HAP-1 (cell line): ENCODE data around the gene ROBO2.

ENCODE experiments used
- DNase-seq, 2 experiments: peaks; one replicate each; pipeline ENCODE4 v3.0.0-alpha.2; 2016 to 2020; ENCODE audit warnings: low spot score in 2 of 2
- H3K27me3 ChIP-seq: fragments of 250-450 bp; sonication (Bioruptor Pico); 2 replicates; pipeline ENCODE4 v1.5.1; 2020; ENCODE audit warnings: low read depth, mild to moderate bottlenecking, moderate library complexity
- H3K36me3 ChIP-seq: fragments of 250-450 bp; sonication (Bioruptor Pico); replicated peaks from 2 replicates; pipeline ENCODE4 v1.5.1; 2020; ENCODE audit warnings: mild to moderate bottlenecking
- H3K4me1 ChIP-seq: fragments of 250-450 bp; sonication (Bioruptor Pico); 2 replicates; pipeline ENCODE4 v1.5.1; 2020; ENCODE audit warnings: mild to moderate bottlenecking
- H3K4me3 ChIP-seq: fragments of 250-450 bp; sonication (Bioruptor Pico); 2 replicates; pipeline ENCODE4 v1.5.1; 2020; ENCODE audit warnings: mild to moderate bottlenecking, moderate library complexity
- H3K9me3 ChIP-seq: fragments of 250-450 bp; sonication (Bioruptor Pico); 2 replicates; pipeline ENCODE4 v1.5.1; 2020; ENCODE audit warnings: mild to moderate bottlenecking, moderate library complexity
- in situ Hi-C: fragments of 300-500 bp; cut with MboI; formaldehyde crosslinking; loops from 3 replicates; pipeline ENCODE4 v1.14.3; 2020; ENCODE audit warnings: low sequenced_read_pairs, inconsistent platforms, mixed read lengths

The ROBO2 gene

GRCh38 chr3:77421916-77422315 lies 382.0 kb downstream of the ROBO2 start:
- H3K4me1 ChIP-seq, result peaks cover 3% of the 10 kb centered on the region; the same call in 1 of the 2 replicates
- H3K27me3 ChIP-seq, result no peaks in the 10 kb centered on the region
- H3K36me3 ChIP-seq, result no peaks in the 10 kb centered on the region
- no peaks in the 10 kb centered on the region for H3K9me3 ChIP-seq
- DNase-seq, result no peak
- H3K4me3 ChIP-seq, result no peak overlapping the region
- in situ Hi-C loops, result no loop called here

- no peak for DNase-seq
- in situ Hi-C loops, result no loop called here
- Histone ChIP-seq H3K27me3 (no peaks in the 10 kb centered on the region), H3K4me1 (no peaks in the 10 kb centered on the region), H3K9me3 (no peaks in the 10 kb centered on the region), H3K36me3 (no peaks in the 10 kb centered on the region), H3K4me3 (no peak overlapping the region)
These were observed 386.6 kb downstream of the ROBO2 start for GRCh38 chr3:77426531-77426930.

- no peaks in the 10 kb centered on the region for H3K9me3 ChIP-seq
- in situ Hi-C loops, result no loop called here
- H3K36me3 ChIP-seq, result no peaks in the 10 kb centered on the region
- H3K4me3 ChIP-seq, result no peak overlapping the region
- no peak for DNase-seq
- H3K4me1 ChIP-seq, result no peaks in the 10 kb centered on the region
- no peaks in the 10 kb centered on the region for H3K27me3 ChIP-seq
These were observed 387.6 kb downstream of the ROBO2 start for GRCh38 chr3:77427528-77427927.

- Histone ChIP-seq H3K27me3 (no peaks in the 10 kb centered on the region), H3K36me3 (no peaks in the 10 kb centered on the region), H3K9me3 (no peaks in the 10 kb centered on the region), H3K4me3 (no peak overlapping the region), H3K4me1 (no peaks in the 10 kb centered on the region)
- DNase-seq, result no peak
- in situ Hi-C loops, result no loop called here
These were observed 397.0 kb downstream of the ROBO2 start for GRCh38 chr3:77436908-77437307.

GRCh38 chr3:77446084-77446483 lies 406.2 kb downstream of the ROBO2 start:
- no peak for DNase-seq
- H3K9me3 ChIP-seq, result no peaks in the 10 kb centered on the region
- no peaks in the 10 kb centered on the region; the same call in 1 of the 2 replicates for H3K27me3 ChIP-seq
- no peaks in the 10 kb centered on the region for H3K36me3 ChIP-seq
- no peak overlapping the region for H3K4me3 ChIP-seq
- H3K4me1 ChIP-seq, result no peaks in the 10 kb centered on the region
- in situ Hi-C loops, result no loop called here

GRCh38 chr3:77446761-77447160 lies 406.9 kb downstream of the ROBO2 start:
- Histone ChIP-seq H3K4me3 (no peak overlapping the region), H3K36me3 (no peaks in the 10 kb centered on the region), H3K27me3 (no peaks in the 10 kb centered on the region; the same call in 1 of the 2 replicates), H3K9me3 (no peaks in the 10 kb centered on the region), H3K4me1 (no peaks in the 10 kb centered on the region)
- DNase-seq, result no peak
- in situ Hi-C loops, result no loop called here

- Histone ChIP-seq H3K36me3 (no peaks in the 10 kb centered on the region), H3K4me1 (no peaks in the 10 kb centered on the region), H3K27me3 (no peaks in the 10 kb centered on the region; the same call in 1 of the 2 replicates), H3K9me3 (no peaks in the 10 kb centered on the region), H3K4me3 (no peak overlapping the region)
- no peak for DNase-seq
- in situ Hi-C loops, result no loop called here
These were observed 409.8 kb downstream of the ROBO2 start for GRCh38 chr3:77449459-77450350.

- Histone ChIP-seq H3K4me3 (no peak overlapping the region), H3K9me3 (no peaks in the 10 kb centered on the region), H3K36me3 (no peaks in the 10 kb centered on the region), H3K4me1 (no peaks in the 10 kb centered on the region), H3K27me3 (no peaks in the 10 kb centered on the region; the same call in 1 of the 2 replicates)
- in situ Hi-C loops, result no loop called here
- no peak for DNase-seq
These were observed 416.5 kb downstream of the ROBO2 start for GRCh38 chr3:77456431-77456830.

GRCh38 chr3:77456906-77457305 lies 417.0 kb downstream of the ROBO2 start:
- Histone ChIP-seq H3K4me3 (no peak overlapping the region), H3K9me3 (no peaks in the 10 kb centered on the region), H3K27me3 (no peaks in the 10 kb centered on the region; the same call in 1 of the 2 replicates), H3K4me1 (no peaks in the 10 kb centered on the region), H3K36me3 (no peaks in the 10 kb centered on the region)
- in situ Hi-C loops, result no loop called here
- DNase-seq, result no peak

- Histone ChIP-seq H3K4me3 (no peak overlapping the region), H3K36me3 (no peaks in the 10 kb centered on the region), H3K9me3 (no peaks in the 10 kb centered on the region), H3K27me3 (no peaks in the 10 kb centered on the region; the same call in 1 of the 2 replicates), H3K4me1 (no peaks in the 10 kb centered on the region)
- DNase-seq, result no peak
- in situ Hi-C loops, result no loop called here
These were observed 420.0 kb downstream of the ROBO2 start for GRCh38 chr3:77459926-77460325.

- no peak for DNase-seq
- Histone ChIP-seq H3K4me3 (no peak overlapping the region), H3K27me3 (no peaks in the 10 kb centered on the region; the same call in 1 of the 2 replicates), H3K36me3 (no peaks in the 10 kb centered on the region), H3K4me1 (no peaks in the 10 kb centered on the region), H3K9me3 (no peaks in the 10 kb centered on the region)
- in situ Hi-C loops, result no loop called here
These were observed 420.4 kb downstream of the ROBO2 start for GRCh38 chr3:77460326-77460725.

- H3K9me3 ChIP-seq, result no peaks in the 10 kb centered on the region
- no peaks in the 10 kb centered on the region for H3K36me3 ChIP-seq
- H3K27me3 ChIP-seq, result no peaks in the 10 kb centered on the region
- in situ Hi-C loops, result no loop called here
- DNase-seq, result no peak
- H3K4me3 ChIP-seq, result no peak overlapping the region
- no peaks in the 10 kb centered on the region for H3K4me1 ChIP-seq
These were observed 423.1 kb downstream of the ROBO2 start for GRCh38 chr3:77462951-77463350.

- no peak for DNase-seq
- in situ Hi-C loops, result no loop called here
- H3K4me3 ChIP-seq, result no peak overlapping the region
- H3K4me1 ChIP-seq, result no peaks in the 10 kb centered on the region
- no peaks in the 10 kb centered on the region for H3K27me3 ChIP-seq
- no peaks in the 10 kb centered on the region for H3K36me3 ChIP-seq
- no peaks in the 10 kb centered on the region for H3K9me3 ChIP-seq
These were observed 424.3 kb downstream of the ROBO2 start for GRCh38 chr3:77464111-77464688.

GRCh38 chr3:77466562-77467115 lies 426.7 kb downstream of the ROBO2 start:
- DNase-seq, result no peak
- H3K9me3 ChIP-seq, result no peaks in the 10 kb centered on the region
- no peaks in the 10 kb centered on the region for H3K4me1 ChIP-seq
- H3K4me3 ChIP-seq, result no peak overlapping the region
- no peaks in the 10 kb centered on the region for H3K36me3 ChIP-seq
- H3K27me3 ChIP-seq, result no peaks in the 10 kb centered on the region
- in situ Hi-C loops, result no loop called here
